Muscle of leg (tissue), 11 donors: ENCODE measurements around the gene CTBP2. TPM values are rescaled to one million over a fixed set of nuclear protein-coding genes. Genes with fewer than 3 reads are reported as not detected.
"Not testable (repeated sequence)": the region's sequence is repeated elsewhere in the genome, so short reads cannot be mapped to it uniquely, and the experiment has no call there.

Source experiments
- DNase-seq: peaks from one replicate; pipeline ENCODE4 v3.0.0; 2013
- H3K27ac ChIP-seq: one replicate; pipeline ENCODE4 v1.5.1; 2013; ENCODE audit warnings: mild to moderate bottlenecking, low read length, control low read depth
- H3K27me3 ChIP-seq: one replicate; pipeline ENCODE4 v1.6.1; 2013; ENCODE audit warnings: low read length; ENCODE audit not compliant: control insufficient read depth, insufficient read depth
- H3K36me3 ChIP-seq: one replicate; pipeline ENCODE4 v1.6.1; 2013; ENCODE audit warnings: low read length; ENCODE audit not compliant: control insufficient read depth, insufficient read depth
- H3K4me1 ChIP-seq: one replicate; pipeline ENCODE4 v1.6.1; 2013; ENCODE audit warnings: low read length; ENCODE audit not compliant: control insufficient read depth, insufficient read depth
- H3K4me3 ChIP-seq: one replicate; pipeline ENCODE4 v1.5.1; 2013; ENCODE audit warnings: low read length, control low read depth
- H3K9me3 ChIP-seq: replicated peaks from 2 replicates; pipeline ENCODE4 v1.6.1; 2013; ENCODE audit warnings: low read depth, low read length; ENCODE audit not compliant: control insufficient read depth
- WGBS: methylation state at CpG from one replicate; pipeline ENCODE4 v1.1.5; 2013; ENCODE audit warnings: missing lambda C conversion rate; ENCODE audit not compliant: insufficient coverage; 5-methylcytosine and 5-hydroxymethylcytosine counted together
- polyA plus RNA-seq, 8 donors: library from polyadenylated mRNA; unstranded; fragments of 120-200 nt; gene quantifications; one replicate each; pipeline versions ENCODE4 v1.2.1 to v1.2.3, GENCODE V29; 2013; ENCODE audit warnings: inconsistent platforms in 1 of 8, low replicate concordance in 1 of 8; ENCODE audit not compliant: insufficient read length in 8 of 8, insufficient read depth in 1 of 8
- total RNA-seq: library from RNA; stranded (reverse); fragments of 120-200 nt; gene quantifications from one replicate; pipeline ENCODE4 v1.2.4, GENCODE V29; 2013

The CTBP2 gene
- total and polyA plus RNA-seq, 9 donors, result 32.4 to 50.2 (median 41.0) TPM

DNA sequence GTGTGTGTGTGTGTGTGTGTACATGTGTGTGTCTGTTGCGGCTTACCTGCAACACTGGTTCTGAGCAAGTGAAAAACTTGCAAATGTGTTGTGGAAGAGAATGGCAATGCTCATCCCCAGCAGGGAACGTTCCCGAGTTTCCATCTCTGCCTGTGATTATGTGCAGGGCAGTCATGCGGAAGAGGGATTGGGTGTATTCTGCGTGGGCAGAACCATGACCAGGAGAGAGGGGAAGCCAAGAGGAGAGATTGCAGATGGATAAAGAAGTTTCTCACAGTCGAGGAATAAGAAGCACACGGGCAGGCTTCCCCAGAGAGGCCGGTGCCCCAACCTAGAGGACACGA, 99.9 kb downstream of the CTBP2 start:
- H3K27me3 ChIP-seq, result no peaks in the 10 kb centered on the region
- WGBS, result 47% methylated on average over 8 of the region's 9 CpGs
- peaks cover 96% of the 10 kb centered on the region for H3K4me1 ChIP-seq
- H3K9me3 ChIP-seq, result no peaks in the 10 kb centered on the region
- H3K27ac ChIP-seq, result peak overlapping the region; percentile 86
- no peak overlapping the region for H3K4me3 ChIP-seq
- H3K36me3 ChIP-seq, result peaks cover 6% of the 10 kb centered on the region
- DNase-seq, result peak; percentile 63

DNA sequence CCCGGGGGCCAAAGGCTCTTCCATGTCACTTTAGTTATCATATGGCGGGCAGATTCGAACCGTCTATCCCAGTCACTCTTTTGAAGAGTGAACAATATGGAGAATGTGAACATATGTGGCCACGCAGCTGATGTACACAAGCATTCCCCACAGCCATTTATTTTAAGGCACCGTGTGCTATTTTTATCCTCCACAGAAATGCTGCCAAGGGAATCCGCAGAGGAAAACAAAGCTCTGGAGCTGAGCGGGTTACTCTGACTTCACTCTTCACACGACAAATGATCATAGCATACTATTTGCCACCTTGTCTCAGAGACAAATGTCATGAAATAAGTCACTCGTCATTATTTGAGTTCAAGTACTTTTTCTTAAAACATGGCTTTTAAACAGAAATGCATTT, 100.3 kb downstream of the CTBP2 start:
- WGBS, result 36% methylated on average over 4 of the region's 10 CpGs
- Histone ChIP-seq H3K27ac (peak overlapping the region; percentile 86), H3K4me3 (no peak overlapping the region), H3K27me3 (no peaks in the 10 kb centered on the region), H3K36me3 (peaks cover 3% of the 10 kb centered on the region), H3K4me1 (peaks cover 96% of the 10 kb centered on the region), H3K9me3 (no peaks in the 10 kb centered on the region)
- peak; percentile 88 for DNase-seq

DNA sequence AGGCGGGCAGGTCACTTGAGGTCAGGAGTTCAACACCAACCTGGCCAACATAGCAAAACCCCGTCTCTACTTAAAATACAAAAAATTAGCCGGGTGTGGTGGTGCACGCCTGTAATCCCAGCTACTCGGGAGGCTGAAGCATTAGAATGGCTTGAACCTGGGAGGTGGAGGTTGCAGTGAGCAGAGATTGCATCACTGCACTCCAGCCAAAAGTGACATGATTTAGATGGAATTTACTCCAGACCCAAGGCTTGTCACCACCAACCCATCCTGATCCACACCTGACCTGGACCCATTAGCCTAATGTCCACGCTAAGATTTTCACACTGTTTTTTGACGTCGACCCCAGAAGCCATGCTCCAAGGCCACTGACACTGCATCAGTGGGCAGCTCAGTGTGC, 101.0 kb downstream of the CTBP2 start:
- not testable (repeated sequence) for DNase-seq, H3K4me3 ChIP-seq, H3K36me3 ChIP-seq, H3K27me3 ChIP-seq, H3K9me3 ChIP-seq
- 97% methylated on average over 4 of the region's 8 CpGs for WGBS
- Histone ChIP-seq H3K27ac (peak overlapping the region; percentile 86), H3K4me1 (peaks cover 94% of the 10 kb centered on the region)

DNA sequence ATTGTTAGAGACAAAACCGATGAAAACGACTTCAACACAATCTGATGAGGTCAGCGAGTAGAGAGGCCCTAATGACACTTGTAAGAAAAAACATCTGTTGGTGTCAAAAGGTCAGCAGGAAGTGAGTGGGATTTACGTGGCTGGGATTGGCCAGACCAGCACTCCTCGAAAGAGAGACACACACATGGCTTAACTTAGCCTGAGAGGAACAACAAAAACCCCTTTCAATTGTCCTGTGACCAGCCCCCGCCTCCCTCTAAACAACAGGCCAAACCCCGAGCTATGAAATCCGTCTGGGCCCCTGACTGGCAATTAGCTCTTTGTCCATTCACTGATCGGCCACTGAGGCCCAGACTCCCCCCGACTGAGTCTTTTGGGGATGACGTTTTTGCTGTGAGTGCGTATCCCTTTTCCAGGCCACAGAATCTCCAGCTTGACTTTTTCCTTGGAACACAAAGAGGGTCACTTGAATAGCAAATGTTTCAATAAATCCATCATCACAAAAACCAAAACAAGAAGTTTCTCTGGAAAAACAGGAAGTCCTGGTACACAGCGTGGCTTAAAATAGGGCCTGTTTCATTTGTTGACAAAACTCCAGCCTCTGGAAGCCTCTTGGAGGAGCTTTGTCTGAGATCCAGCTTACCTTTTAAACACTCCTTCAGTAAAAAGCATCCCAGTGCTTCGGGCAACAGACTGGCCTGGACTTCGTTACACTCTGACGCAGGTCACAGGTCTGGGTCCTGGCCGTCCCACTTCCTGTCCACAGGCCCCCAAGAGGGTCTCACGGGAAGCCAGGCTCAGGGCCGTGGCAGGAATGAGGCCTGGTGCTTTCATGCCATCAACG, 103.0 kb downstream of the CTBP2 start:
- no peak overlapping the region for H3K4me3 ChIP-seq
- peaks cover 81% of the 10 kb centered on the region for H3K4me1 ChIP-seq
- peak; percentile 98 for DNase-seq
- H3K9me3 ChIP-seq, result peaks cover 3% of the 10 kb centered on the region
- peaks cover 7% of the 10 kb centered on the region for H3K36me3 ChIP-seq
- 9% methylated on average over 13 of the region's 20 CpGs for WGBS
- H3K27ac ChIP-seq, result peak overlapping the region; percentile 98
- H3K27me3 ChIP-seq, result no peaks in the 10 kb centered on the region

DNA sequence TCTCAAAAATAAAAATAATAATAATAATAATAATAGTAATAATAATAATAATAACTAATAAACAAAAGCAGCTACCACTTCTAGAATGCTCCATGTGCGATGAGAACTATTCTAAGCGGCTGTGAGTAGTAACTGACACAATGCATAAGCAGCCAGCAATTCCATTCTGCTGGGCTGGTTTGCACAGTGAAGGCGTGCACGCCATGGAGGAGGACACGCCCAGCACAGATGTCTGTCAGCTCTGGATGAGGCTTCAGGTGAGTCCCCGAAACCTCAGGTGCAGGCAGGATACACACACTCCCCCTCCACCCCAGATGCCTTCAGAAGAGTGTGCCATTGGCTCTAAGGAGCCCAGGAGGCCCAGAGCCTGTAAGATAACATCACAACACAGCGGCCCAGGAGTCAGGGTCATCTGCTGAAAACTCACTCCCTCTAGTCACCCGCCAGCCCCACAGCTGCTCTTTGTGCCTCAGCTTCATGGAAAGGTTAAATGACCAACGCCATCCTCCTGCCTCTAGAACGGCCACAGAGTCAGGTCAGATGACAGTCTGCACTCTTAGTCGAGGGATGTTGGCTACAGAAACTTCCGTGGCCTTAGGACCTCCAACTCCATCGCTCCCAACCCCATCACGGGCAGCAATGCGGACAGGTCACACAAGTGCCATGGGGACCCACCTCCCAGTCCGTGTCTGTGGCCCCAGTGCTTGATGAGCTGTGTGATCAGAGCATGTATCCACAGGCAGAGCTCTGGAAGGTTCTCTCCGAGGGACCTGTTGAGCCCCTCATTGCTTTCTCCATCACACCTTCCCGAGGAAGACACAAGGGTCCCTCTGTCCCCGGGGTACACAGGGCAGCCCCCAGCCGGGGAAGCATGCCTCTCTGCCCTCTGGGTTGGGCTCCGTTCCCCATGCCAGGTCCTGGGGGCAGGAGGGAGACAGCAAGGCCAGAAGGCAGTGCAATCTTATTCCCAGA, 103.9 kb downstream of the CTBP2 start:
- peaks cover 7% of the 10 kb centered on the region for H3K36me3 ChIP-seq
- H3K27ac ChIP-seq, result peak overlapping the region; percentile 98
- 43% methylated on average over 13 of the region's 21 CpGs for WGBS
- no peak for DNase-seq
- H3K9me3 ChIP-seq, result peaks cover 3% of the 10 kb centered on the region
- H3K4me3 ChIP-seq, result no peak overlapping the region
- peaks cover 72% of the 10 kb centered on the region for H3K4me1 ChIP-seq
- no peaks in the 10 kb centered on the region for H3K27me3 ChIP-seq

DNA sequence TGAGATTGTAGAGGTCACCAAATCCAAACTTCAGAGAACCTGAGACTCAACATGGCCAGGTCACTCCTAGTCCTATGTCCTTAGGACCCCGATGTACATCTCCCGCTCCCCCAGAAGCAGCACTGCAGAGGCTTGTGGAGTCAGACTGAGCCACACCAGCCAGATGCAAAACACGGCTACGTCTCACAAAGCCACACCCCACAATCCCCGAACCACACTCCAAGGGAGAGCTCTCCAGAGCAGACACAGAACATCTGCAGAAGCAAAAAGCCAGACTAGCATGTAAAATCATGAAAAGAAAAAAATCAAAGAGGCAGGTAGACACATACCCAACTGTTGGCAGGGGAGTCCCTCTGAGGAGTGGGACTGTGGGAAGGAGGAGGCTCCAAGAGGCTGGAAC, 104.9 kb downstream of the CTBP2 start:
- Histone ChIP-seq H3K27me3 (no peaks in the 10 kb centered on the region), H3K4me1 (peaks cover 62% of the 10 kb centered on the region), H3K9me3 (peaks cover 3% of the 10 kb centered on the region), H3K36me3 (peaks cover 7% of the 10 kb centered on the region), H3K4me3 (no peak overlapping the region), H3K27ac (peak overlapping the region; percentile 43)
- WGBS, result 40% methylated on average over 2 of the region's 5 CpGs
- DNase-seq, result peak; percentile 86

DNA sequence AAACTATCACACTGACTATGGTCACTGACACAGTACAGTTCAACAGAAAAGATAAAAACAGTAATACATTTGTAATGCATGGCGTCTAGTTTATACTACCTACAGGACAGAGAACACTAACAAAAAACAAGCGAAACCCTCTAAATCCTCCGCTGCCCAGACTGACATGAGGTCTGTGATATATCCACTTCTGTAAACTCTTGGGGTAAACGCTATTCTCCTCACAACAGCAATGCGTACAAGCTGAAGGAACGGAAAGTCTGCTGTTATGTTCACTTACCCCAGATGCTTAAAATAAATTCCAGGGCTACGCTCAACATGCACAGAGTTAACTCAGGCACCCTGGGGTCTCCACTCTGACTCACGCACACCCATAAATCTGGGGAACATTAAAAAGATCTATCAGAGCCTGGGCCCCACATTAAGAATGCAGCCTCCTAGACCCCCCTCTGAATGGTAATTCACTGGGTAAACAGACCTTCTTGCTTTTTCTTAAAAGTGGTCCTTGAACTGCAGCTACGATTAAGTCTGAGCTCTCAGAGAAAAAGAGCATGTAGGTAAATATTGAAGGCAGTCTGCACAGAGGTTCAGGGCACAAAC, 105.6 kb downstream of the CTBP2 start:
- DNase-seq, result no peak
- peaks cover 58% of the 10 kb centered on the region for H3K4me1 ChIP-seq
- WGBS, result 40% methylated on average over 4 of the region's 9 CpGs

DNA sequence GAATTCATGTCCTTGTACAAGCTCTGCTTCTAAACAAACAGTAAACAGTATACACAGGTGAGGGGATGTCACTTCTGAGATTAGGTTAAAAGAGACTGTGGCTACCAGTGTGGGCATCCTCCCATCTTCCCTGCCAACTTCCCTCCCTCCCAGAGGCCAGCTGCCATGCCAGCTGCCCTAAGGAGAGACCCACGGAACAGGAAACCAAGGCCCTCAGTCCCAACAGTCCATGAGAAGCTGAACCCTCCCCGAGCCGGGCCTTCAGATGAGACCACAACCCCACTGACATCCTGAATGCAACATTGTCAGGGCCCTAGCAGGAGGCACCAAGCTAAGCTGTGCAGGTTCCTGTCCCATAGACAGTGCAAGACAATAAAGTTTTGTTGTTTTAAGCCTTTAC, 106.1 kb downstream of the CTBP2 start:
- H3K9me3 ChIP-seq, result peaks cover 3% of the 10 kb centered on the region
- peaks cover 7% of the 10 kb centered on the region for H3K36me3 ChIP-seq
- H3K27ac ChIP-seq, result no peak overlapping the region
- no peaks in the 10 kb centered on the region for H3K27me3 ChIP-seq
- WGBS, result 82% methylated on average over 3 of the region's 3 CpGs
- no peak for DNase-seq
- peaks cover 59% of the 10 kb centered on the region for H3K4me1 ChIP-seq
- no peak overlapping the region for H3K4me3 ChIP-seq

More for the DNA sequence above, 105.6 kb downstream of the CTBP2 start:
- Histone ChIP-seq H3K4me3 (no peak overlapping the region), H3K27me3 (no peaks in the 10 kb centered on the region), H3K27ac (no peak overlapping the region), H3K9me3 (peaks cover 3% of the 10 kb centered on the region), H3K36me3 (peaks cover 7% of the 10 kb centered on the region)

DNA sequence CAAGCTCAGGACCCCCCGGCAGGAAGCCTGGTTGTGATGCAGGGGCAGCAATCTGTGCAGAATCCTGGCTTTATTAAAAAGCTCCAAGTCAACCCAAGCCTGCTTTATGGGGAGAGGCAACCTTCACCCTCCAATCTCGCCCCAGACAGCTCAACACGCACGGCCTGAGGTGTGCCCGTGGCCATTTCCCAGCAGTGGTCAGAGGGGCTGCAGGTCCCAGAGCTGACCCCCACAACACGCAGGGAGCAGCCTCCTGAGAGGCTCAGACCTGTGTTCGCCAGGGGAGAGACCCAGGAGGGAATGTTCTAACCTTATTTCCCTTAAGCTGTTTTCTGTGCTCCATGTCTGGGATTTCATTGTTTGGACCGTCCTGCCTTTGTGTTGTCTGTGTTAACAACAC, 108.2 kb downstream of the CTBP2 start:
- peaks cover 3% of the 10 kb centered on the region for H3K9me3 ChIP-seq
- H3K36me3 ChIP-seq, result peaks cover 7% of the 10 kb centered on the region
- peaks cover 54% of the 10 kb centered on the region for H3K4me1 ChIP-seq
- DNase-seq, result no peak
- no peak overlapping the region for H3K27ac ChIP-seq
- WGBS, result 90% methylated on average over 6 of the region's 8 CpGs
- no peaks in the 10 kb centered on the region for H3K27me3 ChIP-seq
- H3K4me3 ChIP-seq, result no peak overlapping the region

DNA sequence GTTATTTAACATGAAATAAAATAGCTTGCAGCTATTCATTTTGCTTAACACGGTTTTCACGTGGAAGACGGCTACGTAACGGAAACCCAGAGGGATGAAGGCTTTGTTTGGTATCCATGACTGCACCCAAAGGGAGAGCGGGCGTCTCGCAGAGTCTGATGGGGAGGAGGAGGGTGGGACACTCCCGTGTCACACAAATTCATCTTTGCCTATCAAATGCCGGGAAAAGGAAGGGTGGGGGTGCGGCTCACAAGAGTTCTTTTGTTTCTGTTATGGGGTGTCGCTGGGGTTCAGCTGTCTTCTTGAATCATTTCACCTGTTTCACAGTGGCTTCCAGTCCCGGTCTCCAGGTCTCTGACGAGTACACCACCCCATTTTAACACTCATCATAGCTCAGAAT, 110.0 kb downstream of the CTBP2 start:
- Histone ChIP-seq H3K4me1 (peaks cover 42% of the 10 kb centered on the region), H3K36me3 (peaks cover 7% of the 10 kb centered on the region), H3K27me3 (no peaks in the 10 kb centered on the region), H3K9me3 (peaks cover 3% of the 10 kb centered on the region), H3K4me3 (no peak overlapping the region), H3K27ac (no peak overlapping the region)
- 84% methylated on average over 5 of the region's 14 CpGs for WGBS
- DNase-seq, result no peak
